Fibroblast of peridontal ligament (primary cell): ENCODE results near the gene SLBP.
A peak's percentile ranks its signal among the peaks of the same experiment; 100 is the strongest.
"Not testable (repeated sequence)": the region's sequence is repeated elsewhere in the genome, so short reads cannot be mapped to it uniquely, and the experiment has no call there.

Experiments
- DNase-seq: peaks from one replicate; pipeline ENCODE4 v3.0.0-alpha.2; 2010; ENCODE audit errors: extremely low read depth

SLBP gene

DNA sequence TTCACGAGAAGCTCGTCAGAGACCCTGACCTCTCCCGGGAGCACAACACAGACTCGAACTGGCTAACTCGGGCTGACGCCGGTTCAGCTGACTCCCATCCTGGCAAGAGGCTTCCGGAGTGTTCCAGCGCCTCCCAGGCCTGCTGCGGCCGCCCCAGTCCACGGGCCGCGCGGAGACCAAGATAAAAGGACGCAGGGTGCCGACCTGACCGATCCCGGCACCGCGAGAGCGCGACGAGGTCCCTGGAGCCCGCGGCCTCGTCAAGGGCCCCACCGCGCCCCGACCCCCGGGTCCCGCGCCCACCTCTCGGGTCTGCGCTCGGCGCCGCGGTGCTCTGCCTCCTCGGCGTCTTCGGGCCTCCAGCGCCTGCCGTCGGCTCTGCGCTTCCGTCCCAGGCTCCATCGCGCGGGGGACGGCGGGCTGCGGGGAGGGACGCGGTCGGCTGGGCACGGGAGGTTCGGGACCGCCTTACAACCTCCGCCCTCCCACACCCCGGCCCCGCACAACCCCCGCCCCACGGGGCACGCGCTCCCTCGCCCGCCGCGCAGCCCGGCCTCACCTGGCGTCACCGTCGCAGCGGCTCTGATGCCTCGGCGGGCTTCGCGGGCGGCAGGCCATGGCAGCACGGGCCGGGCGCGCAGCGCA lies 426 bp downstream of the SLBP start:
- peak; percentile 43 for DNase-seq

DNA sequence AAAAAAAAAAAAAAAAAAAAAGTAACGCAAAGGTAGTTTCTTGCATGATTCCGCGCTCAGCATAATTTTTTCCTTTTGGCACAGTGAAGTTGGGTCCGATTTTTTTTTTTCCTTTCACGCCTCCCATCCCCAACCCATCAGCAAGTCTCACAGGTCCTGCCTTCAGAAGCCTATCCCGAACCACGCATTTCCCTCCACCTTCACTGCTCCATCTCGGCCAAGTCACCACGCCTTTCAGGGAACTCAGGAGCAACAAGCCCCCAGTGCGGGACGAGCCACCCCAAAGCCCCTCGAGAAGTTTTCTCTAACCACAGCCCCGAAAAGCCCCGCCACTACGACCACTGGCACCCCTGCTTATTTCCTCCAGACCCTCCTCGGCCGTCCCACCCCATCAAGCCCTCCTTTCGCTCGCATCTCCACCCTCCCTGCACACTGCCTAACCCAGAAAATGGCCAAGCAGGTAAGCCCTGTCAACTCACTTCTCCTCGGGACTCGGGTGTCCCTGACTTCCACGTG lies 1.0 kb downstream of the SLBP start:
- no peak for DNase-seq

DNA sequence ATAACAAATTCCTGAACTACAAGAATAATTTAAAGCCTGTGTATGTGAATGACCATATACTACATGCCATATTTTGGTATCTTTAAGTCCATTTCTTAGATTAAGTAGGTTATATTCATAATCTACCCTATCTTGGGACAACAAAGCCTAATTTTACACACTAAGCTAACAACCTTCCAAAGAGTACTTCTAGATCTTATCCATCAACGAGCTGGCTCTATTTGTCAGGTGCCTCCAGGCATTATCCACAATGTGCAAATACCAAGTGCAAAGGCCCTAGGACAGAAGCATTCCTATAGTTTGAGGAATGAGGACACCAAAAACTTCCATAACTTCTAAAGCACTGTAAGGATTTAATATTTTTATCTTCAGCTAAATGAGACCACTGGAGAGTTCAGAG lies 3.5 kb downstream of the SLBP start:
- DNase-seq, result no peak

DNA sequence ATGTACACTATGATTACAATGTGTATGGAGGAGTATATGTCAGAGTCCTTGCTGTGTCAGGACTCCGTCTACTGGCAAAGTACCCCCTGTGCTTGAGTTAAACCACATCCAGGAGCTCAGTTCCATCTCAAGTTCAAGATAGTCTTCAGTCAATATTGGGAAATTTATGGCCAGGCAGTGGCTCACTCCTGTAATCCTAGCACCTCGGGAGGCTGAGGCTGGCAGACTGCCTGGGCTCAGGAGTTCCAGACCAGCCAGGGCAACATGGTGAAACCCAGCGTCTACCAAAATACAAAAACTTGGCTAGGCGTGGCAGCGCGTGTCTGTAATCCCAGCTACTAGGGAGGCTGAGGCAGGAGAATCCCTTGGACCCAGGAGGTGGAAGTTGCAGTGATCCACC lies 5.8 kb downstream of the SLBP start:
- no peak for DNase-seq

DNA sequence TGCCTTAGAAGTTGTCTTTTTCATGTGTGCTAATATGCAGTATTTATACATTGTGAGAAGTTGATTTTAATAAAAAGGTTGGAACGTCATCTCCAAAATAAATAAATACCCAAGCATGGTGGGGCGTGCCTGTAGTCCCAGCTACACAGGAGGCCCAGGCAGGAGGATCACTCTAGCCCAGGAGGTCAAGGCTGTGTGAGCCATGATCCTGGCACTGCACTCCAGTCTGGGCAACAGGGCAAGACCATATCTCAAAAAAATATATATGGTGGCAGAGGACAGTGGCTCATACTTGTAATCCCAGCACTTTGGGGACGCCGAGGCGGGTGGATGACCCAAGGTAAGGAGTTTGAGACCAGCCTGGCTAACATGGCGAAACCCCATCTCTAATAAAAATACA lies 6.4 kb downstream of the SLBP start:
- DNase-seq, result no peak

DNA sequence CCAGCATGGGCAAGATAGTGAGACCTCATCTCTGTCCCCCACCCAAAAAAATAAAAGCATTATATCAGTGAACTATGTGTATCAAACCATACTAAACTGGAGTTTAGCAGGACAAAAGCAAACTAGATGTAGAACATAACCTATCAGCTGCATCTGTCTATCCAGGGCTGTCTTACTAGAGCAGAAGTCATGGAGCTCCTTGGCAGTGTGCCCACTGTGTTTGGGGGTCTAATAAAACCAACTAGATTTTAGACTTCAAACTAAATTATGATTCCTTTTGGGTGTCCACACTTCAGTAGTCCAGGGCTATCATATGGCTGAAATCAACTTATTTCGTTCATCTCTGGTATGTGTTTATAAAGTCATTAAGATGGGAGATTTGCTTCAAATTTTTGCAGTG lies 8.3 kb downstream of the SLBP start:
- DNase-seq, result no peak

DNA sequence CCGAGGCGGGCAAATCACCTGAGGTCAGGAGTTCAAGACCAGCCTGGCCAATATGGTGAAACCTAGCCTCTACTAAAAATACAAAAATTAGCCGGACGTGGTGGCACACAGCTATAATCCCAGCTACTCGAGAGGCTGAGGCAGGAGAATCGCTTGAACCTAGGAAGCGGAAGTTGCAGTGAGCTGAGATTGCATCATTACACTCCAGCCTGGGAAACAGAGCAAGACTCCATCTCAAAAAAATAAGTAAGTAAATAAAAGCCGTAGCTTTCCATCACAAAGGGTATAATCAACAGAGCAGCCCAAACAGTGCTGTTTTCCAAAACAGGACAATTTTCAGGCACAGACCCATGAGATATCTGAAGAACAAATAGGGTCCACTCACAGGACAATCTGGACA lies 10.4 kb downstream of the SLBP start:
- not testable (repeated sequence) for DNase-seq

DNA sequence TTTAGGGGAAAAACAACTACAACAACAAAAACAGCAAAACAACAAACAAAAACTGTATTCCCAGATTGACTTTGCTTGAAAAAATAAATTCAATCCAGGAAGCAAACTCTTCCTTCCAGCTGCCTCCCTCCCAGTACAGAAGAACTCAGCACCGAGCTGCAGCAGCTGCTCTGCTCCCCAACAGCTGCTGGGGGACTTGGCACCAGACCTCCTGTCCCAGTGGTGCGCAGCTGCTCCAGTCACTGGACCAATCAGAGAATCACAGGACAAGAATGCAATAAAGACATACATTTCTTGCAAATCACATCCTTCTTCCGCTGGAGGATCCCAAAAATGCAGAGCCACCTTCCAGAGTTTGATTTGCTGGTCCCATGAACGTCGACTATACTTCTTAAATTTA lies 16.2 kb downstream of the SLBP start:
- DNase-seq, result no peak

DNA sequence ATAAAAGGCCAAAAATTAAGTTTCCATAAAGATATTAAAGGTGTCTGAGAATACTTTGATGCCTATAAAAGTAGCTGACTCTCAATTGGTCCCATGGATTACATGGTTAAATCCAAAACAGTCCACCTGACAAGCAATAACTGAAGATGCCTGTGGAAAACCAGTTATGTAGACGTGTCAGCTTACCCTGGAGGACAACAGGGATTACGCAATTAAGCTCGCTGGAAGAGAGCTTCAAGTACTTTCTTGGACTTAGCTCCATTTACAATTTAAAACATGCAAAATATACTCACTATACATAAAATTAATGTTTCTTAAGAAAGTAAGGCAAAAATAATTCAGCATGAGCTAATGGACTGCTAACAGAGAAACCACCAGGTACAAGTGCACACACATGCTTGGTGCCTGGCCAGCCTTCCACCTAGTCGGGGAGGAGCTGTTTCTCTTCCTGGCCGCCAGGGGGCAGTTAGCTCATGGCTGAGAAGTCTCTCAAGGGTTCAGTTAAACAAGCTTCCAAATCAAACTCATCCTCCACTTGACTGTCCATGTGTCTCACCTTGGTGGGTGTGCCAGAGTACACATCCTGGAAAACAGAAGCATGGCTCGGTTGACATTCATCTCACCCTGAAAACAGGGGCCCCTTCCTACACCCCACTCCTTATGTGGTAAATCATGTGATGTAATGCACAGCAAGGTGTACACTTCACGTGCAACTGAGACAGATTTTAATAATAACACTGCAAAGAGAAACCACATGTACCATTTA lies 18.8 kb downstream of the SLBP start:
- peak; percentile 68 for DNase-seq

DNA sequence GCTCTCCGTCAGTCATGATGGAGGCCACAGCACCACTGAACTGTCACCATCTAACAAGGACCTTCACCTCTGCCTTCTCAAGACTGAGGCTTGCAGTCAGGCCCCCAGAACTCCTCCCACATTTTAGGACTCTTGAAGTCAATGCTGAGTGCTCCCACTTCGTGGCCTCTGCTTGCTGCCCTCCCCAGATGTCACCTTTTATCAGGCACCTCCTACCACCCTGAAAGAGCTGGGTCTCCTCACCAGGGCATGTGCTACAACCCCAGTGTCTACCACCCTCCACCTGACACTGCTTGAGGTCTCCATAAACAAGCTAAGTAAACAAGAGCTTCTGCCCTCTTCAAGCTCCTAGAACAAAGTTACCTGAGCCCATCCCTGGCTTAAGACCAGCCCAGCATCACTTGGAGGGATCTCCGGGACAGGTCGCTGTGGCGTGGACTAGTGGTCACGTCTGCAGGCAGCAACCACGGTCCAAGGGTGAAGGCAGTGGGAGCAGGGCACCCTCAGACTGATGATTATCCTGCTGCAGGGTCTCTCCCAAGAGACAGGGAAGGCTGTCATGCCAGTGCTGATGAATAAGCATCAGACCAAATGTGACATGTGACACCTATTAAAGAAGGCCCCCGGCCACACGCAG lies 20.3 kb downstream of the SLBP start:
- no peak for DNase-seq

DNA sequence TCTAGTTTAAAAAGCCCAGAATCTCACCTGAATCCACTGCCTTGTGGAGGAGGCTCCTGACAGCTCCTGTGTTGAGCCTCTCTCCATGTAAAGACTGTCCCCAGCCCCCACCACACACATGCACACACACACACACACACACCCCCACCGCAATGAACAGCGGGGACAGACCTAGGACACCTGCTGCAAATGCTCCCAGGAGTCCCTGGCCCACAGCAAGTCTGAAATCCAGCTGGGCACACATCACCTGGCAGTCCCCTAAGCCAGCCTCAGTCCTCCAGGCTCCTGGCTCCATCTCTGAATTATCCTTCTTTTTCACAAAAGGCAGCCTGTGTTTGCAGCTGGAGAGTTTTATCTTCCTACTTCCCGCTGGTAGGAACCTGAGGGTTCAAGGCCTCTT lies 21.4 kb downstream of the SLBP start:
- DNase-seq, result no peak

DNA sequence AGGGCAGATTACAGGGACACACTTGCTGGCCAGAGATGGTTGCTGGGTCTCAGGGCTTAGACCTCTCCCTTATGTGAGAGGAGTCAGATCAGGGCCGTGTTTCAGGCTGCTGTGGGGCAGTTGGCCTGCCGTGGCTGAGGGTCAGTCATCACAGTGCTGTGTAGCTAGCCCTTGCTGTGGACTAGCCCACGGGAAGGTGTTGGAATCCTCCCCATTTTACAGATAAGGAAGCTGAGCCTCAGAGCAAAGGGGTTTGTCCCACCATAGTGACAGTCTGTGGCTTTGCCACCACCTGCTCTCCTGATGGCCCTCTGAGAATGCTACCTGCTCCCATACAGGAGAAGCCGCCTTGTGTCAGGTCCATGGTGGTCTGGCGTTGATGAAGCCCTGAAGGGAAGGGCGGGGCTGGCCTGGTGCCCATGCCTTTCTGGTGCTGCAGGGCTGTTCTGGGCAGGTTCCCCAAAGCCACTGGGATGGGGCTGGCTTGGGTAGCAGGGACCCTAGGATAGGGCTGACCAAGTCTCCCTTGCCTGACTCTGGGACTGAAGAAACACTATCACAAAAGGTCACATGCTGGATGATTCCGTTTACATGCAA lies 25.6 kb downstream of the SLBP start:
- DNase-seq, result no peak

DNA sequence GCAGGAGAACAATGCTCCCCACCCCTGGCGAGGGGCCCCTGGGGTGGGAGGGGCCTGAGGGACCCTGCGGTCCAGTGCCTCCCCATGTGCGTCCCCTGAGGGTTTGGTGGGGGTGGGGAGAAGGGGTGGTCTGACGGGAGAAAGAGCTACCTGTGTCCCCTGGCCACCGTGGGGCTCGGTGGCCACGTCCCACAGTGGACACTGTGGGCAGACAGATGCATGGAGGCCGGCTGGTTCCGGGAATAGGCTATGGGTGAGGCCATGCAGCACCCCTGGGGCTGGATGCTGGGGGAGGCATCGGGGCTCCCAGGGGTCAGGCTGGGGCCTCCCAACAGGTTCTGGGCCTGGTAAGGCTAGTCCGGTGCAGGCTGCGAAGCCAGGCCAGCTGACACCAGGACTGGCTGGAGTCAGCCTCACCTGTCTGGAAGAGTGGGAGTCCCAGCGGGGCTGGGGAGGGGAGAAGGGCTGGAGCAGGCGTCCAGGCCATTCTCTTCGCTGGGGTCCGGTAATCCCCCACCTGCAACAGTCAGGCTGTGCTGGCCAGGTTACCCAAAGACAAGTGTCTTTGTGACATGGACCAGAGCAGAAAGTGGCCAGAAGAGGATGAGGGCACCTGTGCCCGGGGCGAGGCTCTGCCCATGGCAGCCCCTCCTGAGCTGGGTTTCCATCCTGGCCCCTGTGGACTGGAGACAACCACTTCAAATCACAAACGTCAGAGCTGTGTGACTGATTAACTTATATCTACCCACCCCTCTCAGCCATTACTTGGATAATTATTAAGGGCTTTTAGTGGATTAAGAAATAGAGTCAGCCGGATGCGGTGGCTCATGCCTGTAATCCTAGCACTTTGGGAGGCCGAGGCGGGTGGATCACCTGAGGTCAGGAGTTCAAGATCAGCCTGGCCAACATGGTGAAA lies 26.6 kb downstream of the SLBP start:
- no peak for DNase-seq

DNA sequence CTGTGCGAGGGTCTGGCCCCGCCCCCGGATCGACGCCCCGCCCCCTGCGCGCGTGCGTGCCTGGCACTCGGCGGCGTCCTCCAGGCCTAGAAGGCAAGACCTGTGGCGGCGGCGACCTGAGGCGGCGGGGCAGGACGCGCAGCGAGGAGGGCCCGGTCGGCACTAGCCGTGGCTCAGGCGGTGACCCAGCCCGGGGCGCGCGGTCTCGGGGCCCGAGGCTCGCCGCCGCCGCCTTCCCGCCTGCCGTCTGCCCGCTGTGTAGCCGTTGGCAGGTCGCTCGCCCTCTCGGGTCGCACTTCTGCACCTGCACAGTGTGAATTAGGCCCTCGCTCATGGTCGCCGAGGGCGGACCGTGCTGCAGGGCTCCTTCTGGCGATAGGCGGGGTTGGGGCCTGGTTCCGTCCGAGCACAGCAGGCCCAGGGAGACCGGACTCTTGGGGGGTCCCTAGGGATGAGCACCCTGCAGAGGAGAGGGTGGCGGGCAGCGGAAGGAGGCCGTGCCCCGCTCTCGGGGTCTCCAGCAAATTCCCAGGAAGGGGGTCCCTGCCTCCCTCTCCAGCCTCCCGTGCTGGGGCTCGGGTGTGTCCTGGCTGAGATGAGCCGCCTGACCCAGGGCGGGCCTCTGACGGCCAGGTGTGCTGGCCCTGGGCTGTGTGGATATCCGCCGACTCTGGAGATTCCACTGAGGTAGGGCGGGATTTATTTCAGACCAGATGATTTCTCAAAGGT lies 27.4 kb downstream of the SLBP start:
- DNase-seq, result no peak

DNA sequence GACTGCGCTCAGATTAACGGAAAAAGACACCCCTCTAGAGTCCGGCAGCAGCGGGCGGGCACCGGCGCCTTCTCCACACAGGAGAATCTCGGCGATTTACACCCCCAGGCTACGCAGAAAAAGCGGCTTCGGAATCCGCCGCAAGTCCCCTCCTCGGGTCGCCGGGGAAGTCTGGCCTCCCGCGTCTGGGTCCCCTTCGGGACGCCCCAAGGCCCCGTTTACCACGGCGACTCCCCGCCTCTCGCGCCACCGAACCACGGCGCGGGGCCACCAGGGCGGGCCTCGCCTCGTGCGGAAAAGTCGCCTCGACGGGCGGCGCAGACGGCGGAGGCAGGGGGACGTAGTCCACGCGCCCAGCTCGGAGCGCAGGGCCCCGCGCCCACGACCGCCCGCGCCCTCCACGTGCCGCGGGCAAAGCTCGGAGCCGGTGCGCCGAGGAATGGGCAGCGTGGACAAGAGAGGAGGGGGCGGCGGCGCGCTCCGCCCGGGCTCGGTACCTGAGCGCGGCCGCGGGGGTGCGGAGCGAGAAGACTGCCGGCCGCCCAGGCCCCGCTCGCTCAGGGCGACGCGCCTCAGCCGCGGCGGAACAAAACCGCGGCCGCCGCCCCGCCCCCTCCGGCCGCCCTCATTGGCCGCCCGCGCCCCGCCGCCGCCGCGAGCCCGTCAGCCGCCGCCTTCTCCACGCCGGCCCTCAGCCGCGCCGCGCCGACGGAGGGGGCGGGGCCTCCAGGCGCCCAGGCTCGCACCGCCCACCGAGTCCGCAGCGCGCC lies 28.2 kb downstream of the SLBP start, which contains the start of gene FAM53A:
FAM53A (minus strand) TSS at position 578 of the 770 bp plus-strand sequence. CDS start 15,572 bp downstream, outside the sequence.
- DNase-seq, result peak; percentile 73

DNA sequence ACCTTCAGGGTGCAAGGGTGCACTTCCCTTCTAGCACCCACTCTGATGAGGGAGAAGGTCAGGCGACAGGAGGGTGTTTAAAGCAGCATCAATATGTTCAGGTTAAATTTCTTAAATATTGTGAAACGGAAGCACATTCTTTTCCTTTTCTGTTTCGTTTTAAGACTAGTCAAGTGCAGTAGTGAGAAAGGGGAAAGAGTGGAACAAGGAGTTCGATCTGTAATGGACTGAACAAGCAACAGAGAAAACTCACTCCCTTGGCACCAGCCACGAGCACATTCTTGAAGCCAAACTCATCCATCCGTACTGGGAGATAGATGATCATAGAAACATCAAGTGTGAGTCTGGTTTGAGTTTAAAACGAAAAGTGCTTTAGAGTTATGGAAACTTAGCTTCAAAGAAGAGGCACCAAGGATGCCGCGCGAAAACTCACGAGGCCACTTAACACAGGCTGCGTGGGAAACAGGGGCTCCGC lies 28.8 kb downstream of the SLBP start:
- DNase-seq, result peak; percentile 91

DNA sequence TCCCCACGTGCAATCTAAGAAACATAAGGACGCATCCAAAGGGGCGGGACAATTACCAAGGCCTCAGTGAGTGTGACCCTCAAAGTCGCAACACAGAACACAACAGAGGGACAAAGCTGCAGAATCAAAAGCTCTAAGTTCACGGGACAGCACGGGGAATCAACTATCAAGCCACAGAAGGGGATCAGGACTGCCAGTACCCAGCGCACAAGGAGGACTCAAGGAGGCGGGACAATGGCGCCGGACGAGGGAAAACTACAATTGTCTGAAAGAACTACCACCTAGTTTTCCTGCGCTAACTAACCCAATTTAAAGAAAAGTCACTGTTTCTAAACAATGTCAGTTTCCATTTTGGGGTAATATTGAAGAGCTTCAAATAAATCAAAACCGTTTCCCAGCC lies 29.3 kb downstream of the SLBP start:
- no peak for DNase-seq

DNA sequence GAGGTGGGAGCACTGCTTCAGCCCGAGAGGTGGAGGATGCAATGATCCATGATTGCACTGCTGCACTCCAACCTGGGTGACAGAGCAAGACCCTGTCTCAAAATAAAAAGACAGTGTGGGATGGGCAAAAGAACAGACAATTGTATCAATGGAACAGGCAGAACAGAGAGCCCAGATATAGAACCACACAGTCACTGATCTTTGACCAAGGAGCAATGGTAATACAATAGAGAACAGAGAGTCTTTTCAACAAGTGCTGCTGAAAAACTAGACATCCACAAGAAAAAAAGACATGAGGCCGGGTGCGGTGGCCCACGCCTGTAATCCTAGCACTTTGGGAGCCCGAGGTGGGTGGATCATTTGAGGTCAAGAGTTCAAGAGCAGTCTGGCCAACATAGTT lies 33.9 kb downstream of the SLBP start:
- no peak for DNase-seq

DNA sequence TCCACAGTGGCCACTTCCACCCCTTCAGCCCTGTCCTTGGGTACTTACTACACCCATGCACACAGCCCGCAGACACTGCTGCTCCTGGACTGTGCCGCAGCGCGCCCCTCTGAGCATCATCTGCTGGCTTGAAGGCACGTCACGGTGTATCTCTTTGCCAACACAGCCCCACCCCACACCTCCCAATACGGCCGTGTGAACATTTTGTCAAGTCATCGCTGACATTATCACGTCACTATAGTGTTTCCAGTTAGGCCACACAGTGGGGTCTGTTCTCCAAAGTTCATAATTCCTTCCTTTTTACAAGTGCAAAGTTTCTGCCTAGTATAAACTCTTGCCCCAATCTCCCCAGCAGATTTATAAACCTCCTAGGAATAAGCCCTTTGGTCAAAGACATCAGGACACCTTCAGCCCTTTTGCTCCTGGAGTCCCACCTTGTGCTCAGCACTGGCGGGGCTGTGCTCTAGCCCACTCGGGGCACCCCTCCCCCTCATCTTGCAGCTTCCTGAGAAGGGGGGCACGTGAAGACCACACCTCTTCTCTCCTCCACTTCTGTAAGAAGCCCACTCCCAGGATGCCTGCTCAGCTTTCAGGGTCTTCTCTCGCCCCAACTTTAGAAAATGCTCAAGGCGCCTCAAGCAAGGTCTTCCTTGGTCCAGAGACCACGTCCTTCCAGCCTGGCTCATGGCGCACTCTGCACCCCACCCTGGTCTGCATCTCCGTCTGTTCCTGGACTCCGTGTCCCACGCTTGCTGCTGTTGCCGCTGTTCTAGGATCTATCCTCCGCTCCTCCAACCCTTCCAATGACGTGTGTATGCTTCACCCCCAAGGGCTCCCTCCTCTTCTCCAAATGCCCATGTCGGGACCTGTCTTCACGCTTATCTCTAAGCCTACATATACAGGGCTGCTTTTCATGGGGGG lies 35.3 kb downstream of the SLBP start:
- DNase-seq, result no peak
